H9 (cell line): ENCODE data around the gene LYST. TPM values are rescaled to one million over a fixed set of nuclear protein-coding genes. Genes with fewer than 3 reads are reported as not detected.

Experiments used
- DNase-seq: peaks from one replicate; pipeline ENCODE4 v3.0.0-alpha.2; 2017
- H2AFZ ChIP-seq: one replicate; pipeline ENCODE4 v1.6.1; 2013; ENCODE audit warnings: mild to moderate bottlenecking, low read length, control low read depth, moderate library complexity
- H2AK5ac ChIP-seq: 2 replicates; pipeline ENCODE4 v1.6.1; 2013; ENCODE audit warnings: low read length, control low read depth, mixed read lengths; ENCODE audit not compliant: insufficient read length
- H2BK120ac ChIP-seq: one replicate; pipeline ENCODE4 v1.6.1; 2013; ENCODE audit warnings: low read depth, mild to moderate bottlenecking, low read length, control low read depth, inconsistent platforms; ENCODE audit not compliant: poor library complexity, severe bottlenecking
- H2BK12ac ChIP-seq: 2 replicates; pipeline ENCODE4 v1.6.1; 2013; ENCODE audit warnings: low read length, control low read depth, mixed read lengths, low read depth; ENCODE audit not compliant: insufficient read length
- H2BK15ac ChIP-seq: 2 replicates; pipeline ENCODE4 v1.6.1; 2013; ENCODE audit warnings: low read depth, low read length, control low read depth
- H2BK20ac ChIP-seq: one replicate; pipeline ENCODE4 v1.6.1; 2013; ENCODE audit warnings: low read depth, mild to moderate bottlenecking, low read length, control low read depth, inconsistent platforms; ENCODE audit not compliant: poor library complexity, severe bottlenecking
- H2BK5ac ChIP-seq: 2 replicates; pipeline ENCODE4 v1.6.1; 2013; ENCODE audit warnings: low read length, control low read depth, mixed read lengths; ENCODE audit not compliant: insufficient read length
- H3K14ac ChIP-seq: 2 replicates; pipeline ENCODE4 v1.6.1; 2013; ENCODE audit warnings: low read length, control low read depth; ENCODE audit not compliant: insufficient read depth
- H3K18ac ChIP-seq: 2 replicates; pipeline ENCODE4 v1.6.1; 2013; ENCODE audit warnings: low read depth, mild to moderate bottlenecking, mixed read lengths, low read length, control low read depth; ENCODE audit not compliant: insufficient read length
- H3K23ac ChIP-seq: 2 replicates; pipeline ENCODE4 v1.6.1; 2013; ENCODE audit warnings: low read length, control low read depth, mixed read lengths, low read depth; ENCODE audit not compliant: insufficient read length
- H3K23me2 ChIP-seq: 2 replicates; pipeline ENCODE4 v1.6.1; 2013; ENCODE audit warnings: low read depth, mild to moderate bottlenecking, mixed read lengths, low read length, control low read depth; ENCODE audit not compliant: insufficient read length, poor library complexity, severe bottlenecking
- H3K27ac ChIP-seq: 2 replicates; pipeline ENCODE4 v1.5.1; 2013; ENCODE audit warnings: low read length, control low read depth, mixed read lengths, low read depth; ENCODE audit not compliant: insufficient read length
- H3K27me3 ChIP-seq: 2 replicates; pipeline ENCODE4 v1.6.1; 2013; ENCODE audit warnings: low read length, control low read depth, inconsistent platforms; ENCODE audit not compliant: insufficient read depth
- H3K4ac ChIP-seq: 2 replicates; pipeline ENCODE4 v1.6.1; 2013; ENCODE audit warnings: low read depth, mild to moderate bottlenecking, control low read depth, inconsistent platforms, low read length, moderate library complexity
- H3K4me1 ChIP-seq: 2 replicates; pipeline ENCODE4 v1.6.1; 2013; ENCODE audit warnings: low read length, control low read depth, inconsistent platforms; ENCODE audit not compliant: insufficient read depth
- H3K4me2 ChIP-seq: 2 replicates; pipeline ENCODE4 v1.6.1; 2013; ENCODE audit warnings: low read length, control low read depth, mixed read lengths; ENCODE audit not compliant: insufficient read length, insufficient read depth
- H3K56ac ChIP-seq: 2 replicates; pipeline ENCODE4 v1.6.1; 2013; ENCODE audit warnings: low read depth, mild to moderate bottlenecking, mixed read lengths, low read length, control low read depth; ENCODE audit not compliant: insufficient read length
- H3K79me1 ChIP-seq: 2 replicates; pipeline ENCODE4 v1.6.1; 2013; ENCODE audit warnings: low read depth, mild to moderate bottlenecking, moderate library complexity, low read length, control low read depth, inconsistent platforms; ENCODE audit not compliant: insufficient read depth, poor library complexity, severe bottlenecking
- H3K79me2 ChIP-seq: 2 replicates; pipeline ENCODE4 v1.6.1; 2013; ENCODE audit warnings: low read length, control low read depth, inconsistent platforms; ENCODE audit not compliant: insufficient read depth
- H3K9ac ChIP-seq: 2 replicates; pipeline ENCODE4 v1.6.1; 2013; ENCODE audit warnings: low read length, control low read depth, mixed read lengths; ENCODE audit not compliant: insufficient read length; ENCODE audit errors: extremely low read depth
- H3K9me3 ChIP-seq: one replicate; pipeline ENCODE4 v1.6.1; 2013; ENCODE audit warnings: low read depth, low read length, inconsistent platforms; ENCODE audit not compliant: control insufficient read depth
- H3T11ph ChIP-seq: one replicate; pipeline ENCODE4 v1.6.1; 2013; ENCODE audit warnings: mild to moderate bottlenecking, low read length, control low read depth, inconsistent platforms
- H4K20me1 ChIP-seq: one replicate; pipeline ENCODE4 v1.6.1; 2013; ENCODE audit not compliant: control insufficient read depth, insufficient read length, insufficient read depth
- H4K5ac ChIP-seq: 2 replicates; pipeline ENCODE4 v1.6.1; 2013; ENCODE audit warnings: low read depth, mild to moderate bottlenecking, mixed read lengths, low read length, control low read depth; ENCODE audit not compliant: insufficient read length
- H4K8ac ChIP-seq: replicated peaks from 2 replicates; pipeline ENCODE4 v1.6.1; 2013; ENCODE audit warnings: low read length, control low read depth, mixed read lengths, low read depth; ENCODE audit not compliant: insufficient read length
- H4K91ac ChIP-seq: 2 replicates; pipeline ENCODE4 v1.6.1; 2013; ENCODE audit warnings: low read depth, mild to moderate bottlenecking, moderate library complexity, mixed read lengths, low read length, control low read depth; ENCODE audit not compliant: insufficient read length
- H3K27ac Mint-ChIP-seq, 3 experiments: 2 replicates in 2 of 3; 3 replicates in 1 of 3; pipeline ENCODE4 v1.8.0; 2020 to 2021; ENCODE audit warnings: mixed read lengths in 3 of 3, mild to moderate bottlenecking in 1 of 3, moderate library complexity in 1 of 3
- H3K27me3 Mint-ChIP-seq: 2 replicates; pipeline ENCODE4 v1.8.0; 2021; ENCODE audit warnings: low read depth, mild to moderate bottlenecking, moderate library complexity, mixed read lengths
- H3K36me3 Mint-ChIP-seq, 3 experiments: 2 replicates in 2 of 3; 3 replicates in 1 of 3; pipeline ENCODE4 v1.8.0; 2020 to 2021; ENCODE audit warnings: low read depth in 3 of 3, mixed read lengths in 3 of 3; ENCODE audit not compliant: insufficient read depth in 1 of 3
- H3K4me1 Mint-ChIP-seq, 2 experiments: 2 replicates each; pipeline ENCODE4 v1.8.0; 2020; ENCODE audit warnings: mixed read lengths in 2 of 2
- H3K4me3 Mint-ChIP-seq, 2 experiments: 2 replicates in 1 of 2; 3 replicates in 1 of 2; pipeline ENCODE4 v1.8.0; 2020 to 2021; ENCODE audit warnings: mild to moderate bottlenecking in 2 of 2, mixed read lengths in 2 of 2, moderate library complexity in 1 of 2
- H3K9me3 Mint-ChIP-seq, 2 experiments: 2 replicates in 1 of 2; 3 replicates in 1 of 2; pipeline ENCODE4 v1.8.0; 2020; ENCODE audit warnings: mild to moderate bottlenecking in 2 of 2, mixed read lengths in 2 of 2, moderate library complexity in 1 of 2
- WGBS: extraction: QIAGEN DNeasy Blood & Tissue Kit; methylation state at CpG from one replicate; pipeline ENCODE4 v1.1.7; 2013; ENCODE audit warnings: missing lambda C conversion rate, low lambda C conversion rate, mixed read lengths; ENCODE audit not compliant: insufficient read length; ENCODE audit errors: extremely low coverage; 5-methylcytosine and 5-hydroxymethylcytosine counted together
- total RNA-seq: library from RNA; stranded (reverse); gene quantifications from 2 replicates; pipeline ENCODE4 v1.2.1, GENCODE V29; 2021
- TF ChIP-seq, protein P1 (sequence below): fragments of 200-600 bp; sonication (generic); conservative IDR thresholded peaks from 3 replicates; pipeline ENCODE4 v1.8.0; 2021; ENCODE audit warnings: antibody characterized with exemption, mild to moderate bottlenecking

The LYST gene
- total RNA-seq, 1 experiment from 2014 or later: 0.13 TPM

DNA sequence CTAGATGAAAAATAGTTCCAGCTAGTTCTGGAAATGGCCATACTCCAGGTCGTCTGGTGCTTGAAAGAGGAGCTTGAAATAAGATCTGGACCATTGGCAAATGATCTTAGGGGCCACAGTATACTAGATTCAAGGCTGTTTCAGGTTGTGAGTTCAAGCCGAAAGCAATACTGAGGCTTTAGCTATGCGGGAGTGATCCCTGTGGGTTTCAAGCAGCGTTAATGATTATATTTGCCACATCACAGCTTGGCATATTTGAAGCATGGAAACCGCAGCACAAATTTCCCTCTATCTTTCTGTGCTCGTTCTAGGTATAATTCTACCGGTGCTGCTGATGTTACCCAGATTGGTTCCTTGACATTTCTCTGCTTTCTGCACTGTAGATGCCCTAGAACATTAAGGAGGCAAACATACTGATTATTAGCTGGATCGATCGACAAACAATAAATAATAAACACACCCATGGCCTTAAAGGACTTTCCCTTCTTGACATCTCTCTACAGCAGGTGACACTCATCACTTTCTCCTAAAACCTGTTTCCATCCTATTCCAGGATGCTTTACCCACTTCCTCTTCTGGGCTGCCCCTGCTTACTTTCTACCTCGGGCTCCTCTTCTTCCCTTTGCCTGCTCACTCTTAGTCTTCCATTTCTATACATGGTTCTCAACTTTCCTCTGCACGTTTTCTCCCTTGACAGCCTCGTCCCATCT lies 40.6 kb upstream of the LYST start:
- H3K4ac ChIP-seq: no peak overlapping the region
- H3T11ph ChIP-seq: no peak overlapping the region
- H3K36me3 Mint-ChIP-seq: peaks cover 0 to 1% (median 0%) of the 10 kb centered on the region in 3 experiments; a peak in 1 of 7 replicates
- no peak overlapping the region for H4K8ac ChIP-seq
- H3K4me3 Mint-ChIP-seq: no peak overlapping the region
- no peak overlapping the region for H3K27ac ChIP-seq
- no peak overlapping the region for H3K23ac ChIP-seq
- no peak overlapping the region for H2AK5ac ChIP-seq
- DNase-seq: no peak
- H3K14ac ChIP-seq: no peak overlapping the region
- TF ChIP-seq, protein P1, sequence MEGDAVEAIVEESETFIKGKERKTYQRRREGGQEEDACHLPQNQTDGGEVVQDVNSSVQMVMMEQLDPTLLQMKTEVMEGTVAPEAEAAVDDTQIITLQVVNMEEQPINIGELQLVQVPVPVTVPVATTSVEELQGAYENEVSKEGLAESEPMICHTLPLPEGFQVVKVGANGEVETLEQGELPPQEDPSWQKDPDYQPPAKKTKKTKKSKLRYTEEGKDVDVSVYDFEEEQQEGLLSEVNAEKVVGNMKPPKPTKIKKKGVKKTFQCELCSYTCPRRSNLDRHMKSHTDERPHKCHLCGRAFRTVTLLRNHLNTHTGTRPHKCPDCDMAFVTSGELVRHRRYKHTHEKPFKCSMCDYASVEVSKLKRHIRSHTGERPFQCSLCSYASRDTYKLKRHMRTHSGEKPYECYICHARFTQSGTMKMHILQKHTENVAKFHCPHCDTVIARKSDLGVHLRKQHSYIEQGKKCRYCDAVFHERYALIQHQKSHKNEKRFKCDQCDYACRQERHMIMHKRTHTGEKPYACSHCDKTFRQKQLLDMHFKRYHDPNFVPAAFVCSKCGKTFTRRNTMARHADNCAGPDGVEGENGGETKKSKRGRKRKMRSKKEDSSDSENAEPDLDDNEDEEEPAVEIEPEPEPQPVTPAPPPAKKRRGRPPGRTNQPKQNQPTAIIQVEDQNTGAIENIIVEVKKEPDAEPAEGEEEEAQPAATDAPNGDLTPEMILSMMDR: no peak
- no peak overlapping the region for H3K27ac Mint-ChIP-seq
- no peak overlapping the region for H4K5ac ChIP-seq
- no peaks in the 10 kb centered on the region for H3K79me2 ChIP-seq
- no peak overlapping the region for H3K4me2 ChIP-seq
- H3K4me1 Mint-ChIP-seq: peaks cover 13 to 17% of the 10 kb centered on the region in 2 experiments
- no peak overlapping the region for H3K56ac ChIP-seq
- H3K27me3 ChIP-seq: no peaks in the 10 kb centered on the region
- no peaks in the 10 kb centered on the region for H4K20me1 ChIP-seq
- H2BK120ac ChIP-seq: no peak overlapping the region
- H3K23me2 ChIP-seq: no peaks in the 10 kb centered on the region
- peaks cover 7% of the 10 kb centered on the region for H3K27me3 Mint-ChIP-seq
- H2BK5ac ChIP-seq: no peak overlapping the region
- H3K4me1 ChIP-seq: no peaks in the 10 kb centered on the region
- no peak overlapping the region for H3K18ac ChIP-seq
- no peak overlapping the region for H4K91ac ChIP-seq
- no peak overlapping the region for H2BK15ac ChIP-seq
- no peak overlapping the region for H2BK12ac ChIP-seq
- no peaks in the 10 kb centered on the region for H3K9me3 ChIP-seq
- WGBS: no CpG with 5 or more reads among the region's 12 CpGs
- peaks cover 0 to 3% of the 10 kb centered on the region in 2 experiments; a peak in 1 of 5 replicates for H3K9me3 Mint-ChIP-seq
- no peak overlapping the region for H2AFZ ChIP-seq
- no peaks in the 10 kb centered on the region for H3K79me1 ChIP-seq
- H3K9ac ChIP-seq: no peak overlapping the region
- H2BK20ac ChIP-seq: no peak overlapping the region
